Muscle of leg (tissue), 11 donors: Measurements from ENCODE around the gene TIMM44. TPM values are rescaled to one million over a fixed set of nuclear protein-coding genes. Genes with fewer than 3 reads are reported as not detected.
A peak's percentile ranks its signal among the peaks of the same experiment; 100 is the strongest.
"Not testable (repeated sequence)": the region's sequence is repeated elsewhere in the genome, so short reads cannot be mapped to it uniquely, and the experiment has no call there.

Experiments
- DNase-seq: peaks from one replicate; pipeline ENCODE4 v3.0.0; 2013
- H3K27ac ChIP-seq: one replicate; pipeline ENCODE4 v1.5.1; 2013; ENCODE audit warnings: mild to moderate bottlenecking, low read length, control low read depth
- H3K27me3 ChIP-seq: one replicate; pipeline ENCODE4 v1.6.1; 2013; ENCODE audit warnings: low read length; ENCODE audit not compliant: control insufficient read depth, insufficient read depth
- H3K36me3 ChIP-seq: one replicate; pipeline ENCODE4 v1.6.1; 2013; ENCODE audit warnings: low read length; ENCODE audit not compliant: control insufficient read depth, insufficient read depth
- H3K4me1 ChIP-seq: one replicate; pipeline ENCODE4 v1.6.1; 2013; ENCODE audit warnings: low read length; ENCODE audit not compliant: control insufficient read depth, insufficient read depth
- H3K4me3 ChIP-seq: one replicate; pipeline ENCODE4 v1.5.1; 2013; ENCODE audit warnings: low read length, control low read depth
- H3K9me3 ChIP-seq: replicated peaks from 2 replicates; pipeline ENCODE4 v1.6.1; 2013; ENCODE audit warnings: low read depth, low read length; ENCODE audit not compliant: control insufficient read depth
- WGBS: methylation state at CpG from one replicate; pipeline ENCODE4 v1.1.5; 2013; ENCODE audit warnings: missing lambda C conversion rate; ENCODE audit not compliant: insufficient coverage; 5-methylcytosine and 5-hydroxymethylcytosine counted together
- polyA plus RNA-seq, 8 donors: library from polyadenylated mRNA; unstranded; fragments of 120-200 nt; gene quantifications; one replicate each; pipeline versions ENCODE4 v1.2.1 to v1.2.3, GENCODE V29; 2013; ENCODE audit warnings: inconsistent platforms in 1 of 8, low replicate concordance in 1 of 8; ENCODE audit not compliant: insufficient read length in 8 of 8, insufficient read depth in 1 of 8
- total RNA-seq: library from RNA; stranded (reverse); fragments of 120-200 nt; gene quantifications from one replicate; pipeline ENCODE4 v1.2.4, GENCODE V29; 2013

Gene TIMM44
- total and polyA plus RNA-seq, 9 donors, result 40.5 to 66.3 (median 57.4) TPM

DNA sequence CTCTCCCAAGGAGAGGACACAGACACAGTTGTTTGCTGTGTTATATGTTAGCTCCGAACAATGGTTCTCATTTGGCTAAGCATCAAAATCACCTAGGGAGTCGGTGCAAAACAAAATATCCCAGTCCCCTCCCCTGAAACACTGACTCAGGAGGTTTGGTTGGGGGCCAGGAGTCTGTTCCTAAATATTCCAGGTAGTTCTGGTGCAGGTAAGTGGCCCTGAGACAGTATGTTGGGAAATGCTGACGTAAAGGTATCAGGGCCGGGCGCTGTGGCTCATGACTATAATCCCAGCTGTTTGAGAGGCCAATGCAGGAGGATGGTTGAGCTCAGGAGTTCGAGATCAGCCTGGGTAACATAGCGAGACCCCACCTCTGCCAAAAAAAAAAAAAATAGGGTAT lies 42.1 kb downstream of the TIMM44 start:
- Histone ChIP-seq H3K27me3 (no peaks in the 10 kb centered on the region), H3K9me3 (no peaks in the 10 kb centered on the region), H3K27ac (no peak overlapping the region), H3K4me3 (no peak overlapping the region), H3K36me3 (peaks cover 11% of the 10 kb centered on the region), H3K4me1 (peaks cover 35% of the 10 kb centered on the region)
- no peak for DNase-seq
- 96% methylated on average over 3 of the region's 7 CpGs for WGBS

DNA sequence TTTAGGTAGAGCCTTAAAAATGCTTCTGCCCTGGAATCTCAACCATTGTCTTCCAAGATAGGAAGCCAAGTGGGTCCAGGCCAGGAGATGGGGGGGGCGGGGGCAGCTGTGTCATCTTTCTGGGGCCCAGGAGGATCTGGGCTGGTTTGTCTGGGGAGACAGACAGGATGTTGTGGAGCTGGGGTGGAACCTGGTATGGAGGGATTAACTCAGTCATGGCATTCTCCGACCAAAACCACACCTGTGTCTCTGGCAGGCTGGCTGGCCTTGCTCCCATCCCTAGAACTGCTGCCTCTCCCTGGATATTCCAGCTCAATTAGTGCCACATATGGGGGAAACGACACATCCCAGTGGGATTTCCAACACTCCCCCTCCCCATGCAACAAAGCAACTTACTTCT lies 42.5 kb downstream of the TIMM44 start:
- H3K27me3 ChIP-seq, result no peaks in the 10 kb centered on the region
- H3K4me3 ChIP-seq, result no peak overlapping the region
- H3K4me1 ChIP-seq, result peaks cover 35% of the 10 kb centered on the region
- H3K9me3 ChIP-seq, result no peaks in the 10 kb centered on the region
- H3K27ac ChIP-seq, result no peak overlapping the region
- no peak for DNase-seq
- H3K36me3 ChIP-seq, result peaks cover 7% of the 10 kb centered on the region
- 33% methylated on average over 1 of the region's 3 CpGs for WGBS

DNA sequence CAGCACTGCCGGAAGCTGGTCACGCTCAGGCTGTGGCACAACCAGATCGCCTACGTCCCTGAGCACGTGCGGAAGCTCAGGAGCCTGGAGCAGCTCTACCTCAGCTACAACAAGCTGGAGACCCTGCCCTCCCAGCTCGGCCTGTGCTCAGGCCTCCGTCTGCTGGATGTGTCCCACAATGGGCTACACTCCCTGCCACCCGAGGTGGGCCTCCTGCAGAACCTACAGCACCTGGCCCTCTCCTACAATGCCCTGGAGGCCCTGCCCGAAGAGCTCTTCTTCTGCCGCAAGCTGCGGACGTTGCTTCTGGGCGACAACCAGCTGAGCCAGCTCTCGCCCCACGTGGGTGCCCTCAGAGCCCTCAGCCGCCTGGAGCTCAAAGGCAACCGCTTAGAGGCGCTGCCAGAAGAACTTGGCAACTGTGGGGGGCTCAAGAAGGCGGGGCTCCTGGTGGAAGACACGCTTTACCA lies 43.0 kb downstream of the TIMM44 start:
- Histone ChIP-seq H3K27ac (no peak overlapping the region), H3K4me3 (no peak overlapping the region), H3K27me3 (no peaks in the 10 kb centered on the region), H3K36me3 (peaks cover 3% of the 10 kb centered on the region), H3K4me1 (peaks cover 32% of the 10 kb centered on the region), H3K9me3 (no peaks in the 10 kb centered on the region)
- WGBS, result 68% methylated on average over 19 of the region's 21 CpGs
- DNase-seq, result peak; percentile 23

DNA sequence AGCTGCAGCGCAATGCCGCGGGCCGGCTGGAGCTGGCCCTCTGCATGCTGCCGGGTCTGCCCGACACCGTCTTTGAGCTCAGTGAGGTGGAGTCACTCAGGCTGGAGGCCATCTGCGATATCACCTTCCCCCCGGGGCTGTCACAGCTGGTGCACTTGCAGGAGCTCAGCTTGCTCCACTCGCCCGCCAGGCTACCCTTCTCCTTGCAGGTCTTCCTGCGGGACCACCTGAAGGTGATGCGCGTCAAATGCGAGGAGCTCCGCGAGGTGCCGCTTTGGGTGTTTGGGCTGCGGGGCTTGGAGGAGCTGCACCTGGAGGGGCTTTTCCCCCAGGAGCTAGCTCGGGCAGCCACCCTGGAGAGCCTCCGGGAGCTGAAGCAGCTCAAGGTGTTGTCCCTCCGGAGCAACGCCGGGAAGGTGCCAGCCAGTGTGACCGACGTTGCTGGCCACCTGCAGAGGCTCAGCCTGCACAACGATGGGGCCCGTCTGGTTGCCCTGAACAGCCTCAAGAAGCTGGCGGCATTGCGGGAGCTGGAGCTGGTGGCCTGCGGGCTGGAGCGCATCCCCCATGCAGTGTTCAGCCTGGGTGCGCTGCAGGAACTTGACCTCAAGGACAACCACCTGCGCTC lies 43.6 kb downstream of the TIMM44 start:
- H3K27me3 ChIP-seq, result no peaks in the 10 kb centered on the region
- peaks cover 26% of the 10 kb centered on the region for H3K4me1 ChIP-seq
- WGBS, result 87% methylated on average over 34 of the region's 34 CpGs
- H3K4me3 ChIP-seq, result no peak overlapping the region
- H3K27ac ChIP-seq, result no peak overlapping the region
- no peaks in the 10 kb centered on the region for H3K9me3 ChIP-seq
- DNase-seq, result no peak
- no peaks in the 10 kb centered on the region for H3K36me3 ChIP-seq

DNA sequence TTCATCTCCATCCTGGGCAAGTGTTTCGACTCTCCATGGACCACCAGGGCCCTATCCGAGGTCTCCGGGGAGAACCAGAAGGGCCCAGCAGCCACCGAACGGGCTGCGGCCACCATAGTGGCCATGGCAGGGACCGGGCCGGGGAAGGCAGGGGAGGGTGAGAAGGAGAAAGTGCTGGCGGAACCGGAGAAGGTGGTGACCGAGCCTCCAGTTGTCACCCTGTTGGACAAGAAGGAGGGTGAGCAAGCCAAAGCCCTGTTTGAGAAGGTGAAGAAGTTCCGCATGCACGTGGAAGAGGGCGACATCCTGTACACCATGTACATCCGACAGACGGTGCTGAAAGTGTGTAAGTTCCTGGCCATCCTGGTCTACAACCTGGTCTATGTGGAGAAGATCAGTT lies 44.5 kb downstream of the TIMM44 start:
- no peak for DNase-seq
- no peaks in the 10 kb centered on the region for H3K27me3 ChIP-seq
- WGBS, result 95% methylated on average over 15 of the region's 16 CpGs
- H3K27ac ChIP-seq, result no peak overlapping the region
- H3K9me3 ChIP-seq, result no peaks in the 10 kb centered on the region
- peaks cover 21% of the 10 kb centered on the region for H3K4me1 ChIP-seq
- no peaks in the 10 kb centered on the region for H3K36me3 ChIP-seq
- no peak overlapping the region for H3K4me3 ChIP-seq

DNA sequence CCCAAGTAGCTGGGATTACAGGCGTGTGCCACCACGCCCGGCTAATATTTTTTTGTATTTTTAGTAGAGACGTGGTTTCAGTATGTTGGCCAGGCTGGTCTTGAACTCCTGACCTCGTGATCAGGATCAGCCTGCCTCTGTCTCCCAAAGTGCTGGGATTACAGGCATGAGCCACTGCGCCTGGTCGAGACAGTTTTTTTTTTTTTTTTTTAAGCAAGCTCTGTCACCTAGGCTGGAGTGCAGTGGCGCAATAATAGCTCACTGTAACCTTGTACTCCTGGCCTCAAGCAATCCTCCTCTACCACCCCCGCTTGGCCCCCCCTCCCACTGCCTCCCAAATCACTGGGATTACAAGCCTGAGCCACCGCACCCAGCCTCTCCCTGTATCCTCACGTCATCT lies 46.2 kb downstream of the TIMM44 start:
- H3K27me3 ChIP-seq, result no peaks in the 10 kb centered on the region
- no peak overlapping the region for H3K27ac ChIP-seq
- WGBS, result 87% methylated on average over 7 of the region's 11 CpGs
- H3K4me3 ChIP-seq, result no peak overlapping the region
- peaks cover 12% of the 10 kb centered on the region for H3K4me1 ChIP-seq
- H3K9me3 ChIP-seq, result no peaks in the 10 kb centered on the region
- H3K36me3 ChIP-seq, result no peaks in the 10 kb centered on the region
- DNase-seq, result no peak

DNA sequence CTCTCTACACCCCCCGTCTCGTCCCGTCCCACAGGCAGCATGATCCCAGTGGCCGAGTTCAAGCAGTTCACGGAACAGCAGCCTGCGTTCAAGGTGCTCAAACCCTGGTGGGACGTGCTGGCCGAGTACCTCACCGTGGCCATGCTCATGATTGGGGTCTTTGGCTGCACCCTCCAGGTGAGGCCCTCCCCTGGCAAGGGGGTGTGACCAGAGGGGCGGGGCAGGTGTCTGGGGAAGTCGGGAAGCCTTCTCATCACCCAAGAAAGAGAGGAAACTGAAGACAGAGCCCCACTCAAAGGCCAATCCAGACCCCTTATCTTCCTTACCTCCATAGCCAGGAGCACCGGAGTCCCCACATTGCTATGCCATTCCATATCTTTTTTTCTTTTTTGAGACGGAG lies 47.9 kb downstream of the TIMM44 start:
- DNase-seq, result no peak
- 89% methylated on average over 8 of the region's 13 CpGs for WGBS
- no peaks in the 10 kb centered on the region for H3K36me3 ChIP-seq
- peaks cover 4% of the 10 kb centered on the region for H3K4me1 ChIP-seq
- no peak overlapping the region for H3K4me3 ChIP-seq
- no peaks in the 10 kb centered on the region for H3K9me3 ChIP-seq
- H3K27ac ChIP-seq, result no peak overlapping the region
- peaks cover 5% of the 10 kb centered on the region for H3K27me3 ChIP-seq

DNA sequence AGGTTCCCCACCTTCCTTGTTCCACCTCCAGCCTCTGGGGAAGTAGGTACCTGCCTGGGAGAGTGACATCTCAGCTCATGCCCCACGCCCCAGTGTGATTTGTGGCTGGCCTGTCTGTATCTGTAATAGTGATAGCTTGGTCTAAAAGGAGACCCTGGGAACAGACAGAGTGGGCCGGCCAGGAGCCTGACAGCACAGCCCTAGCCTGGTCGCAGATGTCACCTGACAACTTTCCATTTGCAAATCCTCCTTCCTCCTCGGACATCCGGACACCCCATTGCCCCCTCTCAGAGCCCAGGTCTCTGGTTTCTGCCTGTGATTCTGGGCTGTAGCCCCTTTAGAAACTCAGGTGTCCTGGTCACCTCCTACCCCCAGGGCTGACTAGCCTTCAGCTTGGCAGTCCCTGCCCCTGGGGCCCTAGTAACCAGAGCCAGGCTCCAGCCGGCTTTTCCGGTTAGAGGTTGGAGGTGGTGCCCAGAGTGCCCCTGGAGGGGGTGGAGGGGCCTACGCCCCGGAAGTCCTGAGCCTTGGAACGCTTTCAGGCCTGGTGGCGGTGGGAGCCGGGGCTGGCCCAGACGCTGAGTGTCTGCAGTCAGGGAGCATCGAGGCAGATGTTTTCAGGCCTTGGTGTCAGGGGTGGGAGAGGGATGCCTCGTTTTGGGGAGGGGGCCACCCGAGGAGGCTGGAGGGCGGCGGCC lies 48.7 kb downstream of the TIMM44 start:
- WGBS, result 46% methylated on average over 18 of the region's 18 CpGs
- Histone ChIP-seq H3K27ac (no peak overlapping the region), H3K36me3 (no peaks in the 10 kb centered on the region)

DNA sequence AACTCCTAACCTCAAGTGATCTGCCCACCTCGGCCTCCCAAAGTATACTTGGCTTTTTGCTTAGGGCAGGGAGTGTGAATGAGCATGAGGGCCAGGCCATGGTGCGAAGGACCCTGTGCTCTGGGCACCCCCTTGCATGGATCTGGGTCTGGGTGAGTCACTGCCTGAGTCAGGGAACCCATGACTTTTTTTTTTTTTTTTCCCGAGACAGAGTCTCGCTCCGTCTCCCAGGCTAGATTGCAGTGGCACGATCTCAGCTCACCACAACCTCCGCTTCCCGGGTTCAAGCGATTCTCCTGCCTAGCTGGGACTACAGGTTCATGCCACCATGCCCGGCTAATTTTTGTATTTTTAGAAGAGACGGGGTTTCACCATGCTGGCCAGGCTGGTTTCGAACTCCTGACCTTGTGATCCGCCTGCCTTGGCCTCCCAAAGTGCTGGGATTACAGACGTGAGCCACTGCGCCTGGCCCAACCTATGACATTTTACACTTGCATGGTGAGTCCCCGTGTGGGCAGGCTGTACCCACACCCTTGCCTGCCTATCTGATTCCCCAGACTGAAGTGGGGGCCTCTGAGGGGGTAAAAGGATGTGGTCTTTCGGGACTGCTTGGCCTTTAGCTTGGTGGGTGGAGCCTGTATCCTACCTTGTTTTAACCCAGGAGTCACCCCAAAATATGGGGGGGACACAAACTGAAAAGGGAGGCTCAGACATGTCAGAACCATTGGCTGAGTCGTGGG lies 49.9 kb downstream of the TIMM44 start:
- not testable (repeated sequence) for H3K4me1 ChIP-seq, H3K4me3 ChIP-seq, DNase-seq, H3K27ac ChIP-seq, H3K36me3 ChIP-seq, H3K9me3 ChIP-seq
- peaks cover 10% of the 10 kb centered on the region for H3K27me3 ChIP-seq
- WGBS, result 83% methylated on average over 12 of the region's 18 CpGs

More for the DNA sequence above, 48.7 kb downstream of the TIMM44 start:
- no peak overlapping the region for H3K4me3 ChIP-seq
- no peaks in the 10 kb centered on the region for H3K4me1 ChIP-seq
- H3K9me3 ChIP-seq, result no peaks in the 10 kb centered on the region
- no peak for DNase-seq
- H3K27me3 ChIP-seq, result peaks cover 5% of the 10 kb centered on the region

DNA sequence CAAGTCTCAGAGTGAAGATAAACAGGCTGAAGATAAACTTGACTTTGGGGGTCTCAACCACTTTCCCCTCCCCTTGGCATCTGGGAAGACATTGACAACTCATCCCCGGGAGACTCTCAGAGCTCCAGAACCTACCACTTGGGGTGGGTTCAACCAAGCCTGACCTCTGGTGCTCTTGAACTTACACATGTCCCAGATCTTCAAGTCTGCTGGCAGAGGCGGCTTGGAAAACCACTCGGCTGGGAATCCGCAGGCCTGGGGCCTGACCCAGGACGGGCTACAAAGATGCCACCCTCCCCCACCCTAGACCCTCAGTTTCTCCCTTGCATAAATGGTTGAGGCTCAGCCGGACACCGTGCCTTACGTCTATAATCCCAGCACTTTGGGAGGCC lies 54.6 kb downstream of the TIMM44 start:
- H3K36me3 ChIP-seq, result no peaks in the 10 kb centered on the region
- H3K9me3 ChIP-seq, result no peaks in the 10 kb centered on the region
- peaks cover 24% of the 10 kb centered on the region for H3K27me3 ChIP-seq
- WGBS, result 76% methylated on average over 6 of the region's 8 CpGs
- H3K4me1 ChIP-seq, result peaks cover 8% of the 10 kb centered on the region
- H3K27ac ChIP-seq, result no peak overlapping the region
- H3K4me3 ChIP-seq, result no peak overlapping the region
- no peak for DNase-seq
